ENCODE results near the gene MTUS2.
A peak's percentile ranks its signal among the peaks of the same experiment; 100 is the strongest.

Gene MTUS2

GRCh38 chr13:29504691-29505090, 684.6 kb downstream of the MTUS2 start:
- no peak for TF ChIP-seq CTCF (IDR thresholded peaks at IDR 0.05)

GRCh38 chr13:29505511-29505910, 685.4 kb downstream of the MTUS2 start:
- TF ChIP-seq CTCF (IDR thresholded peaks at IDR 0.05), result no peak

- no peak for TF ChIP-seq CTCF (IDR thresholded peaks at IDR 0.05)
Measured at GRCh38 chr13:29505950-29506349, 685.8 kb downstream of the MTUS2 start.

GRCh38 chr13:29507356-29507755, 687.2 kb downstream of the MTUS2 start:
- no peak for TF ChIP-seq CTCF (IDR thresholded peaks at IDR 0.05)

- TF ChIP-seq CTCF (IDR thresholded peaks at IDR 0.05), result peak; percentile 89
Measured at GRCh38 chr13:29508130-29508875, 688.2 kb downstream of the MTUS2 start.

- TF ChIP-seq CTCF (IDR thresholded peaks at IDR 0.05), result no peak
Measured at GRCh38 chr13:29508876-29509252, 688.7 kb downstream of the MTUS2 start.

GRCh38 chr13:29509999-29510589, 690.0 kb downstream of the MTUS2 start:
- no peak for TF ChIP-seq CTCF (IDR thresholded peaks at IDR 0.05)
